ENCODE measurements around the gene IDH3A.

DNA sequence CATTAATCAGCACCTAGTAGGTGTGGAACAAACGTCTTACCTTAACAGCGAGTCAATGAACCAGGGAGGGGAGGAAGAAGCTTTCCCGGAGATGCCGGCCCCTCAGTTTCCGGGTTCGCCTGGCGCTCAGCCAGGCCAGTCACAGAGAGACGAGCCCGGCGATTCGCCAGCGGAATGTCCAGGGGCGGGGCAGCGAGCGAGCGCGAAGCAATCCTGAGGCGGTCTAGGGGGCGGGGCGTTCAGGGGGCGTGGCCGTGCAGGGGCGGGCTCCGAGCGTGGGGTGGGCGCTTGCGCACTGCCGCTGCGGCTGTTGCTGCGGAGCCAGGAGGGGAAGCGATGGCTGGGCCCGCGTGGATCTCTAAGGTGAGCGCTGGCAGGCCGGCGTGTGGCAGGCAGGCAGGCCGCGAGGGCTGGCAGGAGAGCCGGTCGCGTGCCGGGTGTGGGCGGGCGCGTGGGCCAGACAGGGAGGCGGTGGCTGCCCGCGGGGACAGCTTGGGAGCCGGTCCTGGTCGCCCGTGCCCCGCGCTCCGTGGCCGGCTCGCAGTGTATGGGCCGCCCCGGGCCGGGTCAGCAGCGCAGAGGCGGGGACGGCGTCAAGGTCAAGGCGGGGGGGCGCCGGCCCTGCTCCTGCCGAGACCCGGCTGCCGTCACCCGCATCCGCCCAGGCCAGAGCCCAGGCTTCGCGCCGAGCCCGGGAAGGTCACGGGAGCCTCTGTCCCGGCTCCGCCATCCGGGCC is at the start of gene IDH3A:
- TF ChIP-seq, protein P1, sequence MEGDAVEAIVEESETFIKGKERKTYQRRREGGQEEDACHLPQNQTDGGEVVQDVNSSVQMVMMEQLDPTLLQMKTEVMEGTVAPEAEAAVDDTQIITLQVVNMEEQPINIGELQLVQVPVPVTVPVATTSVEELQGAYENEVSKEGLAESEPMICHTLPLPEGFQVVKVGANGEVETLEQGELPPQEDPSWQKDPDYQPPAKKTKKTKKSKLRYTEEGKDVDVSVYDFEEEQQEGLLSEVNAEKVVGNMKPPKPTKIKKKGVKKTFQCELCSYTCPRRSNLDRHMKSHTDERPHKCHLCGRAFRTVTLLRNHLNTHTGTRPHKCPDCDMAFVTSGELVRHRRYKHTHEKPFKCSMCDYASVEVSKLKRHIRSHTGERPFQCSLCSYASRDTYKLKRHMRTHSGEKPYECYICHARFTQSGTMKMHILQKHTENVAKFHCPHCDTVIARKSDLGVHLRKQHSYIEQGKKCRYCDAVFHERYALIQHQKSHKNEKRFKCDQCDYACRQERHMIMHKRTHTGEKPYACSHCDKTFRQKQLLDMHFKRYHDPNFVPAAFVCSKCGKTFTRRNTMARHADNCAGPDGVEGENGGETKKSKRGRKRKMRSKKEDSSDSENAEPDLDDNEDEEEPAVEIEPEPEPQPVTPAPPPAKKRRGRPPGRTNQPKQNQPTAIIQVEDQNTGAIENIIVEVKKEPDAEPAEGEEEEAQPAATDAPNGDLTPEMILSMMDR (IDR thresholded peaks at IDR 0.05): no peak
- TF ChIP-seq EZH2phosphoT487 (IDR thresholded peaks at IDR 0.05): no peak
- TF ChIP-seq EZH2 (IDR thresholded peaks at IDR 0.05): no peak

Measured in neural progenitor cell (in vitro differentiated cells).